22Rv1 (cell line): ENCODE data around the gene PDE8A.
A peak's percentile ranks its signal among the peaks of the same experiment; 100 is the strongest.

ENCODE experiments used
- H3K27ac ChIP-seq: fragments of 450-650 bp; 2 replicates; pipeline ENCODE4 v1.5.1; 2017
- CTCF ChIP-seq: fragments of 450-650 bp; IDR thresholded peaks from 2 replicates; pipeline ENCODE4 v1.5.1; 2017; ENCODE audit warnings: mild to moderate bottlenecking
- ZFX ChIP-seq: fragments of 450-650 bp; IDR thresholded peaks from 2 replicates; pipeline ENCODE4 v1.6.1; 2017; ENCODE audit warnings: antibody characterized with exemption, borderline replicate concordance

Gene PDE8A

GRCh38 chr15:84973492-84974460 is 7.9 kb upstream of the PDE8A start:
- TF ChIP-seq ZFX (no peak), CTCF (no peak)
- no peak overlapping the region for H3K27ac ChIP-seq

GRCh38 chr15:84975871-84976351 is 5.7 kb upstream of the PDE8A start:
- TF ChIP-seq ZFX (no peak), CTCF (no peak)
- H3K27ac ChIP-seq, result no peak overlapping the region

- H3K27ac ChIP-seq, result no peak overlapping the region
- TF ChIP-seq ZFX (no peak), CTCF (no peak)
Observed at GRCh38 chr15:84976746-84977345, 4.8 kb upstream of the PDE8A start.

GRCh38 chr15:84979651-84980050 is 2.0 kb upstream of the PDE8A start:
- H3K27ac ChIP-seq, result peak overlapping the region; percentile 87
- TF ChIP-seq CTCF (no peak), ZFX (no peak)

- TF ChIP-seq CTCF (no peak), ZFX (no peak)
Observed at GRCh38 chr15:84980196-84981053, 1.2 kb upstream of the PDE8A start.

GRCh38 chr15:84981054-84981710 is 474 bp upstream of the PDE8A start:
- TF ChIP-seq CTCF (0 out of 2 replicates have a peak, but pooled peaks have one; percentile 15), ZFX (no peak)
- peak overlapping the region; percentile 87 for H3K27ac ChIP-seq

More at GRCh38 chr15:84980196-84981053, 1.2 kb upstream of the PDE8A start:
- H3K27ac ChIP-seq, result peak overlapping the region; percentile 87
